ENCODE measurements around the gene KRT77. TPM values are rescaled to one million over a fixed set of nuclear protein-coding genes. Genes with fewer than 3 reads are reported as not detected.
A peak's percentile ranks its signal among the peaks of the same experiment; 100 is the strongest.

Gene KRT77
- total RNA-seq, 1 donor from 2014 or later, result not detected

DNA sequence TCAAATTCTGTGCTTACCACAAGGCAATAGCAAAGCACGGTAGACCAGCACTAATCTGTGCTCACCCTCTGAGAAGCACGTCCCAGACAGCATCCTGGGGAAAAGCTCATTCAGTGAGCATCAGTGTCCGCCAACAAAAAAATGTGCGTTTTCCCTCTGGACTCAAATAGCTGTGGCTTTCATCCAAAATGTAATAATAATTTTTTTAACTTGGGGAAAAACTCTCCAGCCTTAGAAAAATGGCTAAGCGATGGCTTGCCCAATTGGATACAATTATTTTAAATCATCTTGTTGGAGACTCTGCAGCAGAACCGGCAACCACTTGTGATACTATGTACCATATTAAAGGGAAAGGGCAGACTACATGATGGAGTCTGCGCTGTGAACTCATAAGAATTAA is 1.1 kb upstream of the KRT77 start:
- no peaks in the 10 kb centered on the region for H3K36me3 Mint-ChIP-seq (ENCODE audit: low read depth)
- H3K4me1 Mint-ChIP-seq (ENCODE audit: low read depth), result no peaks in the 10 kb centered on the region
- TF ChIP-seq, protein P1, sequence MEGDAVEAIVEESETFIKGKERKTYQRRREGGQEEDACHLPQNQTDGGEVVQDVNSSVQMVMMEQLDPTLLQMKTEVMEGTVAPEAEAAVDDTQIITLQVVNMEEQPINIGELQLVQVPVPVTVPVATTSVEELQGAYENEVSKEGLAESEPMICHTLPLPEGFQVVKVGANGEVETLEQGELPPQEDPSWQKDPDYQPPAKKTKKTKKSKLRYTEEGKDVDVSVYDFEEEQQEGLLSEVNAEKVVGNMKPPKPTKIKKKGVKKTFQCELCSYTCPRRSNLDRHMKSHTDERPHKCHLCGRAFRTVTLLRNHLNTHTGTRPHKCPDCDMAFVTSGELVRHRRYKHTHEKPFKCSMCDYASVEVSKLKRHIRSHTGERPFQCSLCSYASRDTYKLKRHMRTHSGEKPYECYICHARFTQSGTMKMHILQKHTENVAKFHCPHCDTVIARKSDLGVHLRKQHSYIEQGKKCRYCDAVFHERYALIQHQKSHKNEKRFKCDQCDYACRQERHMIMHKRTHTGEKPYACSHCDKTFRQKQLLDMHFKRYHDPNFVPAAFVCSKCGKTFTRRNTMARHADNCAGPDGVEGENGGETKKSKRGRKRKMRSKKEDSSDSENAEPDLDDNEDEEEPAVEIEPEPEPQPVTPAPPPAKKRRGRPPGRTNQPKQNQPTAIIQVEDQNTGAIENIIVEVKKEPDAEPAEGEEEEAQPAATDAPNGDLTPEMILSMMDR (IDR thresholded peaks at IDR 0.05), result no peak
- no peak for DNase-seq (ENCODE audit: low spot score)
- H3K27me3 Mint-ChIP-seq (ENCODE audit: low read depth), result peaks cover 72% of the 10 kb centered on the region
- H3K9me3 Mint-ChIP-seq (ENCODE audit: low read depth), result no peaks in the 10 kb centered on the region
- no peak overlapping the region for H3K4me3 Mint-ChIP-seq (ENCODE audit: unreplicated experiment)
- H3K27ac Mint-ChIP-seq (ENCODE audit: unreplicated experiment), result no peak overlapping the region

DNA sequence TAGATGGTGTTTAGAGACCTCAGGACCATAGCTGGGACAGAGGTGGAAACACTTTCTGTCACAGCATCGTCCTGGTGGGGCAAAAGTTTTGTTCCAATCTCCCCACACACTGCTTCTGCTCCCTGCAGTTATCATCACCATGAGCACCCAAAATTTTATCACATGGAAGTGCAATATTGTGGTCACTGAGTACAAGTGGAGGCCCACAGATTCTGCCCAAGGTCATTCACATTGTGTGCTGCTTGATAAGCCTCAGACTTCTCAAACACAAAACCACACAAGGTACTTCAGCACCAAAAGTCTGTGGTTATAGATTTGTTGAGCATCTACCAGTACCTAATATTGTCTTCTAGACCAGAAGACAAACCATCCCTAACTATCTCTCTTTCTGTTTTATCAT is 554 bp upstream of the KRT77 start:
- Mint-ChIP-seq H3K27ac (ENCODE audit: unreplicated experiment) (no peak overlapping the region), H3K36me3 (ENCODE audit: low read depth) (no peaks in the 10 kb centered on the region), H3K4me1 (ENCODE audit: low read depth) (no peaks in the 10 kb centered on the region), H3K27me3 (ENCODE audit: low read depth) (peaks cover 70% of the 10 kb centered on the region), H3K4me3 (ENCODE audit: unreplicated experiment) (no peak overlapping the region), H3K9me3 (ENCODE audit: low read depth) (no peaks in the 10 kb centered on the region)
- peak; percentile 0 for DNase-seq (ENCODE audit: low spot score)
- TF ChIP-seq, protein P1 (IDR thresholded peaks at IDR 0.05), result no peak

DNA sequence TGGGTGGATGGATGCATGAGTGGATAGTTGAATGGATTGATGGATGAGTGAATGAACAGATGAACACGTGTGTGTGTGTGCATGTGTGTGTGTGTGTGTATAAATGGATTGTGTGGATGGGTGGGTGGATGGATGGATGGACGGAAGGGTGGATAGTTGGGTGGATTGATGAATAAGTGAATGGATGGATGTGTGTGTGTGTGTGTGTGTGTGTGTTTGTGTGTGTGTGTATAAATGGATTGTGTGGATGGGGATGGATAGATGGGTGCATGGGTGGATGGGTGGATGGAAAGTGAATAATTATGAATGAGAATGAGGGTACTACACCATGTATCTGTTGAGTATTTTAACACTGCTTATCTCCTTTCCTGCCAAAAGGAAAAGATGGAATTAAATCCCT is 986 bp downstream of the KRT77 start:
- TF ChIP-seq, protein P1 (IDR thresholded peaks at IDR 0.05), result no peak
- no peaks in the 10 kb centered on the region for H3K36me3 Mint-ChIP-seq (ENCODE audit: low read depth)
- H3K27me3 Mint-ChIP-seq (ENCODE audit: low read depth), result peaks cover 71% of the 10 kb centered on the region
- H3K27ac Mint-ChIP-seq (ENCODE audit: unreplicated experiment), result no peak overlapping the region
- H3K9me3 Mint-ChIP-seq (ENCODE audit: low read depth), result no peaks in the 10 kb centered on the region
- DNase-seq (ENCODE audit: low spot score), result no peak
- no peaks in the 10 kb centered on the region for H3K4me1 Mint-ChIP-seq (ENCODE audit: low read depth)
- no peak overlapping the region for H3K4me3 Mint-ChIP-seq (ENCODE audit: unreplicated experiment)

GRCh38 chr12:52701281-52701680 is 2.0 kb downstream of the KRT77 start:
- DNase-seq (ENCODE audit: low spot score), result no peak
- H3K4me3 Mint-ChIP-seq (ENCODE audit: unreplicated experiment), result no peak overlapping the region
- no peaks in the 10 kb centered on the region for H3K36me3 Mint-ChIP-seq (ENCODE audit: low read depth)
- no peaks in the 10 kb centered on the region for H3K4me1 Mint-ChIP-seq (ENCODE audit: low read depth)
- peaks cover 72% of the 10 kb centered on the region for H3K27me3 Mint-ChIP-seq (ENCODE audit: low read depth)
- H3K27ac Mint-ChIP-seq (ENCODE audit: unreplicated experiment), result no peak overlapping the region
- no peaks in the 10 kb centered on the region for H3K9me3 Mint-ChIP-seq (ENCODE audit: low read depth)
- TF ChIP-seq, protein P1 (IDR thresholded peaks at IDR 0.05), result no peak

- Mint-ChIP-seq H3K27ac (ENCODE audit: unreplicated experiment) (no peak overlapping the region), H3K4me3 (ENCODE audit: unreplicated experiment) (no peak overlapping the region), H3K27me3 (ENCODE audit: low read depth) (peaks cover 78% of the 10 kb centered on the region), H3K9me3 (ENCODE audit: low read depth) (no peaks in the 10 kb centered on the region), H3K4me1 (ENCODE audit: low read depth) (no peaks in the 10 kb centered on the region), H3K36me3 (ENCODE audit: low read depth) (no peaks in the 10 kb centered on the region)
- TF ChIP-seq, protein P1 (IDR thresholded peaks at IDR 0.05), result no peak
- DNase-seq (ENCODE audit: low spot score), result no peak
These were observed 3.4 kb downstream of the KRT77 start for GRCh38 chr12:52699960-52700359.

Measured in chondrocyte (in vitro differentiated cells).